Activated CD8-positive, alpha-beta memory T cell treated with anti-CD3 and anti-CD28 coated beads for 1 hour (primary cell): ENCODE measurements around the gene CD5L.

Experiments used
- DNase-seq, 2 donors: peaks; one replicate each; pipeline ENCODE4 v3.0.0-alpha.2; 2020; ENCODE audit warnings: low read depth in 1 of 2; ENCODE audit errors: extremely low read depth in 1 of 2

CD5L gene

GRCh38 chr1:157841708-157842107 is at the start of gene CD5L:
Gene CD5L, minus strand, starts transcription at chr1:157841808. Its CDS starts 107 bp downstream, at chr1:157841701.
- no peak for DNase-seq

- DNase-seq = no peak
Measured at GRCh38 chr1:157882580-157882979, 41.0 kb upstream of the CD5L start.

GRCh38 chr1:157880621-157881020 is 39.0 kb upstream of the CD5L start:
- no peak for DNase-seq

- DNase-seq = no peak
Measured at GRCh38 chr1:157878059-157878458, 36.5 kb upstream of the CD5L start.

- DNase-seq = no peak
Measured at GRCh38 chr1:157870490-157870889, 28.9 kb upstream of the CD5L start.

GRCh38 chr1:157868654-157869053 is 27.0 kb upstream of the CD5L start:
- DNase-seq = no peak

- DNase-seq = no peak
Measured at GRCh38 chr1:157862114-157863070, 20.8 kb upstream of the CD5L start.

GRCh38 chr1:157856538-157856937 is 14.9 kb upstream of the CD5L start:
- DNase-seq = no peak

- DNase-seq = no peak
Measured at GRCh38 chr1:157852476-157852875, 10.9 kb upstream of the CD5L start.

- no peak for DNase-seq
Measured at GRCh38 chr1:157849229-157849875, 7.7 kb upstream of the CD5L start.

GRCh38 chr1:157844089-157844830 is 2.7 kb upstream of the CD5L start:
- DNase-seq = no peak

- DNase-seq = no peak
Measured at GRCh38 chr1:157842939-157843338, 1.3 kb upstream of the CD5L start.

- no peak for DNase-seq
Measured at GRCh38 chr1:157838966-157839365, 2.6 kb downstream of the CD5L start.

- DNase-seq = no peak
Measured at GRCh38 chr1:157834430-157834829, 7.2 kb downstream of the CD5L start.

GRCh38 chr1:157833145-157833544 is 8.5 kb downstream of the CD5L start:
- DNase-seq = no peak

- no peak for DNase-seq
Measured at GRCh38 chr1:157831968-157832626, 9.5 kb downstream of the CD5L start.

- DNase-seq = no peak
Measured at GRCh38 chr1:157830887-157831286, 10.7 kb downstream of the CD5L start.

GRCh38 chr1:157829711-157830110 is 11.9 kb downstream of the CD5L start:
- no peak for DNase-seq

GRCh38 chr1:157829210-157829609 is 12.4 kb downstream of the CD5L start:
- no peak for DNase-seq

- no peak for DNase-seq
Measured at GRCh38 chr1:157820299-157820698, 21.3 kb downstream of the CD5L start.

GRCh38 chr1:157819896-157820295 is 21.7 kb downstream of the CD5L start, which contains the start of gene FCRL1:
Gene FCRL1, minus strand, starts transcription at chr1:157820120. Its CDS starts 83 bp downstream, at chr1:157820037.
- no peak for DNase-seq
